NCI-H1436 treated with DMSO at 0.1 percent for 48 hours (cell line): ENCODE data around the gene BSN.

Experiments used
- DNase-seq: peaks from one replicate; lab custom pipeline; 2025; lab: John Stamatoyannopoulos, UW

The BSN gene

GRCh38 chr3:49699281-49699979 lies 145.2 kb downstream of the BSN start:
- DNase-seq, result no peak

GRCh38 chr3:49700014-49700413 lies 145.7 kb downstream of the BSN start:
- DNase-seq, result no peak

GRCh38 chr3:49700453-49701128 lies 146.3 kb downstream of the BSN start:
- DNase-seq, result no peak

- DNase-seq, result no peak
Measured at GRCh38 chr3:49701388-49702077, 147.3 kb downstream of the BSN start.

- no peak for DNase-seq
Measured at GRCh38 chr3:49702672-49703071, 148.4 kb downstream of the BSN start.

GRCh38 chr3:49703443-49703927 lies 149.2 kb downstream of the BSN start:
- no peak for DNase-seq

GRCh38 chr3:49703956-49704355 lies 149.7 kb downstream of the BSN start:
- DNase-seq, result no peak

GRCh38 chr3:49704629-49705028 lies 150.4 kb downstream of the BSN start:
- DNase-seq, result no peak

- no peak for DNase-seq
Measured at GRCh38 chr3:49705390-49705960, 151.2 kb downstream of the BSN start.

GRCh38 chr3:49706456-49707112 lies 152.3 kb downstream of the BSN start:
- DNase-seq, result no peak

GRCh38 chr3:49707113-49707480 lies 152.8 kb downstream of the BSN start:
- no peak for DNase-seq

GRCh38 chr3:49709852-49710251 lies 155.6 kb downstream of the BSN start:
- DNase-seq, result no peak

- DNase-seq, result no peak
Measured at GRCh38 chr3:49711489-49711888, 157.2 kb downstream of the BSN start.

GRCh38 chr3:49712166-49712565 lies 157.9 kb downstream of the BSN start:
- no peak for DNase-seq

- no peak for DNase-seq
Measured at GRCh38 chr3:49712631-49713317, 158.5 kb downstream of the BSN start.

- DNase-seq, result no peak
Measured at GRCh38 chr3:49713336-49714105, 159.2 kb downstream of the BSN start.

GRCh38 chr3:49714728-49715550 lies 160.7 kb downstream of the BSN start:
- DNase-seq, result no peak

- DNase-seq, result no peak
Measured at GRCh38 chr3:49715611-49716121, 161.4 kb downstream of the BSN start.

- no peak for DNase-seq
Measured at GRCh38 chr3:49716169-49716568, 161.9 kb downstream of the BSN start.
